ENCODE results near the gene TMIGD1. TPM values are rescaled to one million over a fixed set of nuclear protein-coding genes. Genes with fewer than 3 reads are reported as not detected.

Gene TMIGD1
- total and polyA plus RNA-seq, 2 of the 13 experiments (the other 11 are each of a cell fraction or from before 2014, with no cell fraction given), result not detected

DNA sequence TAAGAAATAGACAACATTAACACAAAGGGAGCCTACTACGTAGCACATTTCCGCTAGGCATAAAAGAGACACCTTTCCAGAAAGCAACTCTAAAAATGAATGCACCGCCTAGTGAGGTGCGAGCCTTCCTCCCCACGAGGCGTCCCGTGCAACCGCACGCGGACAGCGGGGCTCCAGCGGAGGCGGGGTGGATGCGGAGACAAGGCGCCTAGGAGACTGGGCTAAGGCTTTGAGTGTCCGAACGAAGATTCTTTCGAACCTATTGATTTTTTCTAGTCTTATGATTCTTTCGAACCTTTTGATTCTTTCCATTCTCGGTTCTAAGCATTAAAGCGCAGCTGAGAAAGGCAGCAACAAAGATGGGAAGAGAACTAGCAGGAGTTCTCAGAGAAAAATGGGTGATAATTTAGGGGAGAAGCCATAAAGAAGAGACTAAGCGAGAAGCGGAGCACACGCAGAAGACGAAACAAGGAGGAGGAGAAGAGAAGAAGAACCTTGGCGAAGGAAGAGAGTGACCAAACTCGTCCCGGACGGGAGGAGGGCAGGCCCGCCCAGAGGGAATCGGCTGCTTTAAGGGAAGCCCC is 44.5 kb upstream of the TMIGD1 start (continued):
- TF ChIP-seq ZSCAN12 (CRISPR knock-in tag; IDR thresholded peaks at IDR 0.05) (peak; percentile 23; the same call in 1 of the 2 replicates), MYC (CRISPR knock-in tag; IDR thresholded peaks at IDR 0.05; ENCODE audit: borderline replicate concordance) (peak; percentile 53; the same call in 1 of the 2 replicates), BCL3 (CRISPR knock-in tag; IDR thresholded peaks at IDR 0.05) (peak; percentile 55), THYN1 (CRISPR knock-in tag; IDR thresholded peaks at IDR 0.05; ENCODE audit: borderline replicate concordance, low read depth) (no peak), ZMAT3 (CRISPR knock-in tag; conservative IDR thresholded peaks at IDR 0.05) (peak; percentile 23; the same call in 1 of the 2 replicates), ZBED4 (CRISPR knock-in tag; IDR thresholded peaks at IDR 0.05; ENCODE audit: borderline replicate concordance) (0 out of 2 replicates have a peak, but pooled peaks have one; percentile 21), ZNF264 (CRISPR knock-in tag; IDR thresholded peaks at IDR 0.05) (peak; percentile 76; the same call in 1 of the 2 replicates), ZNF678 (CRISPR knock-in tag; IDR thresholded peaks at IDR 0.05) (peak; percentile 48; the same call in 1 of the 2 replicates), ZSCAN21 (CRISPR knock-in tag; IDR thresholded peaks at IDR 0.05; ENCODE audit: borderline replicate concordance) (0 out of 2 replicates have a peak, but pooled peaks have one; percentile 39), HES4 (CRISPR knock-in tag; IDR thresholded peaks at IDR 0.05; ENCODE audit: borderline replicate concordance) (peak; percentile 80; the same call in 1 of the 2 replicates), MIXL1 (CRISPR knock-in tag; IDR thresholded peaks at IDR 0.05) (0 out of 2 replicates have a peak, but pooled peaks have one; percentile 6), NFAT5 (CRISPR knock-in tag; IDR thresholded peaks at IDR 0.05) (peak; percentile 95)
